Prostate gland (tissue), 2 donors: ENCODE data around the gene PGA5. TPM values are rescaled to one million over a fixed set of nuclear protein-coding genes. Genes with fewer than 3 reads are reported as not detected.

Experiments used
- DNase-seq: peaks from one replicate; pipeline ENCODE4 v3.0.0-alpha.2; 2019; ENCODE audit warnings: low spot score
- H3K27ac ChIP-seq, 2 donors: fragments of 200-600 bp; sonication (generic); 2 replicates each; pipeline ENCODE4 v1.5.1; 2017 to 2019
- H3K27me3 ChIP-seq: fragments of 200-600 bp; sonication (generic); replicated peaks from 2 replicates; pipeline ENCODE4 v1.5.1; 2019; ENCODE audit not compliant: insufficient read depth
- H3K36me3 ChIP-seq, 2 donors: fragments of 200-600 bp; sonication (generic); 1 replicate in 1 of 2; 2 replicates in 1 of 2; pipeline versions ENCODE4 v1.5.1 to v1.8.1; 2017 to 2019
- H3K4me1 ChIP-seq: fragments of 200-600 bp; sonication (generic); replicated peaks from 2 replicates; pipeline ENCODE4 v1.5.1; 2019
- H3K4me3 ChIP-seq, 2 donors: fragments of 200-600 bp; sonication (generic); 2 replicates each; pipeline ENCODE4 v1.5.1; 2017 to 2019
- H3K9me3 ChIP-seq: fragments of 200-600 bp; sonication (generic); 2 replicates; pipeline ENCODE4 v1.5.1; 2017
- CTCF ChIP-seq, 4 experiments: fragments of 200-600 bp in 2 of 4; fragments of 450-650 bp in 2 of 4; sonication (generic) in 2 of 4; IDR thresholded peaks; 1 replicate in 3 of 4; 2 replicates in 1 of 4; pipeline ENCODE4 v1.5.1; 2016 to 2019; ENCODE audit warnings: antibody characterized with exemption in 4 of 4, mild to moderate bottlenecking in 2 of 4, moderate library complexity in 2 of 4
- POLR2A ChIP-seq: fragments of 450-650 bp; IDR thresholded peaks from one replicate; pipeline ENCODE4 v1.6.1; 2016; ENCODE audit warnings: antibody characterized with exemption, mild to moderate bottlenecking
- POLR2AphosphoS5 ChIP-seq: sonication (generic); formaldehyde crosslinking; IDR thresholded peaks from one replicate; pipeline ENCODE4 v1.6.1; 2017; ENCODE audit warnings: antibody characterized with exemption
- WGBS: methylation state at CpG from one replicate; pipeline ENCODE4 v1.1.5; 2018; 5-methylcytosine and 5-hydroxymethylcytosine counted together
- intact Hi-C: fragments of 100-400 bp; cut with DNase I; formaldehyde crosslinking; loops from one replicate; pipeline ENCODE4 v1.14.2; 2022
- total RNA-seq, 2 donors: library from RNA; depleted of rRNA; stranded (reverse); fragments of >200 nt; gene quantifications; one replicate each; pipeline ENCODE4 v1.1.0, GENCODE V29; 2016

Gene PGA5
- total RNA-seq, 2 donors from 2014 or later, result not detected

DNA sequence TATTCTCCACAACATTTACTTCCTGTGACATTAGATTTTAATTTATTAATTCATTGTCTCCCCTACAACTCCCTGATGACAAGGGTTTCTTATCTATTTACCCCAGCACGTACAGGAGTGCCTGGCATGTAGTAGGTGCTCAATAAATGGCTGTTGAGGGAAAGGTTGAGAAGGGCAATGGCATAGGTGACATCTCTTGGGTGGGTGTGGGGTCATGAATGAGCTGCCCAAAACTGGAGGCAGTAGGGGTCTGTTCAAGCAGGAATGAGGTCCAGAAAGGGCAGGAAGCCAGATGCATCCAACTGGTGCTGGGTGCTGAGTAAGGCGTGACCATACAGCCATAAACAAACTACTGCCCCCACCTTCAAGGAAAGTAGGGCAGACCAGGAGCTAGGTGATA is 51.4 kb downstream of the PGA5 start:
- DNase-seq, result no peak
- intact Hi-C loops, result no loop called here
- H3K9me3 ChIP-seq, result no peaks in the 10 kb centered on the region
- 87% methylated on average over 2 of the region's 2 CpGs for WGBS
- no peaks in the 10 kb centered on the region for H3K36me3 ChIP-seq
- no peak overlapping the region for H3K4me3 ChIP-seq
- TF ChIP-seq POLR2A (no peak), POLR2AphosphoS5 (no peak), CTCF (IDR thresholded peaks at IDR 0.05) (no peak)
- no peaks in the 10 kb centered on the region for H3K27me3 ChIP-seq
- peaks cover 5% of the 10 kb centered on the region for H3K4me1 ChIP-seq
- no peak overlapping the region for H3K27ac ChIP-seq

GRCh38 chr11:61293867-61294716 is 53.1 kb downstream of the PGA5 start:
- peak overlapping the region; percentile 39 to 50 for H3K4me3 ChIP-seq
- DNase-seq, result no peak
- no peaks in the 10 kb centered on the region for H3K27me3 ChIP-seq
- intact Hi-C loops, result no loop called here
- H3K27ac ChIP-seq, result peak overlapping the region; percentile 16 to 57
- no peaks in the 10 kb centered on the region for H3K9me3 ChIP-seq
- peaks cover 5% of the 10 kb centered on the region for H3K4me1 ChIP-seq
- H3K36me3 ChIP-seq, result no peaks in the 10 kb centered on the region
- TF ChIP-seq POLR2AphosphoS5, result no peak
- no peak for TF ChIP-seq POLR2A
- no peak for TF ChIP-seq CTCF (IDR thresholded peaks at IDR 0.05)
- under 1% methylated on average over 51 of the region's 60 CpGs for WGBS

DNA sequence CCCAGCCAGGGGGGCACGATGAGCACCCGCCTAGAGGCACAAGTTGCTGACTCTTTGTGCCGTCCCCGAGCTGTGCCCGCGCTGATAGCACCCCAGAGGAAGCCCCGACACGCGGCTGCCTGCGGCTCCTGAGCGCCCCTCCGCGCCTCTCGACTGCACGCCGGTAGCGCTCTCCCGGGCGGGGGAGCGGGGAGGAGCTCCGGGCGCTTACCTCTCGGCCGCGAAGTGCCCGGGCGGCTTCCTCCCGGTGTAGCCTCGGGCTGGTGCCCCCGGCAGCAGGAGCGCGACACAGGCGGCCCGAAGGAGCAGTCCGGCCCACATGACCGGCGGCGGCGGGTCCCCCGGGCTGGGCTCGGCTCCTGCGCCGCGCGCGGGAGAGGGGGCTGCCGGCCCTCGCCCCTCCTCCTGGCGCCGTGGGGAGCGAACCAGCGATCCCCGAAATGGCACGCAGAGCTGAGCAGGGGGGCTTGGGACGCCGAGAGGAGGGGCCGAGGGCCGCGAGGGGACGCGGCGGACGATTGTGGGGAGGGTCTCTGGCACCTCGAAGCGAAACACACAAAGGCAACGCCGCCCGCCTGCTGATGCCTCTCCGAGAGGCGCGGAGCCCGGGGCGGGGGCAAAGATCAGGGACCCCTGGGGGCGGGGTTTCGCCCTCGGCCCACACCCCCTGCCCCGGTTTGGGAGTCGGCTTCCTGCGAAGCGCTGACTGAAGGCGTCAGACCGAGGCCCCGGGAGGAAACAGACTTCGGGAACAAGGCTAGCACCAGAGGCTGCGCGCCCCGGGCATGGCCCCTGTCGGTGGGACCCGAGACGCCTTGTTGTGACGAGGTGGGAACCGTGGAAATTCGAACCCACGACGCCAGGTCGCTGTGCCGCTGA is 54.0 kb downstream of the PGA5 start, which contains the start of gene VWCE:
TSS of gene VWCE (minus strand) at position 600 of the 879 bp plus-strand sequence. CDS start at position 321, 279 bp downstream.
- peak within 1 kb of the TSS; percentile 39 to 50 for H3K4me3 ChIP-seq
- TF ChIP-seq POLR2AphosphoS5 (no peak), POLR2A (peak; percentile 10), CTCF (IDR thresholded peaks at IDR 0.05) (no peak)
- no peaks in the 10 kb centered on the region for H3K27me3 ChIP-seq
- intact Hi-C loops, result no loop called here
- peak; percentile 26 for DNase-seq
- H3K9me3 ChIP-seq, result no peaks in the 10 kb centered on the region
- H3K27ac ChIP-seq, result peak within 1 kb of the TSS; percentile 16 to 57
- H3K4me1 ChIP-seq, result peaks cover 5% of the 10 kb centered on the region
- H3K36me3 ChIP-seq, result peaks cover 0 to under 1% of the 10 kb centered on the region in 2 donors
- WGBS, result 1% methylated on average over 45 of the region's 97 CpGs

DNA sequence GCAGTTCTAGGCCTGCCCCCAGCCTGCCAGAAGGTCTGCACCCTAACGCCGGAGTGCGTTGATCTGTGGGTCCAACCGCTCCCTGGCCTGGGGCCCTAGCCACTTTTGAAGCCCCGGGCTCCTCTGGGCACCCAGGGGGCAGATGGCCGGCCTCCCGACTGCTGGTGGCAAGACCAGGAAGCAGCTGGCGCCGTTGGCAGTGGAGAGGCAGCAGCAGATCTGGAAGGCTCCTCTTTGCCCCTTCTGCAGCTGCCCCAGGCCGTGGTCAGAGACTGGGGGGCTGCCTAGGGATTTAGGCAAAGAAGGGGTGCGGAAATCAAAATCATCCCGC is 54.6 kb downstream of the PGA5 start:
- H3K4me1 ChIP-seq, result peaks cover 5% of the 10 kb centered on the region
- H3K36me3 ChIP-seq, result peaks cover 0 to 5% of the 10 kb centered on the region in 2 donors
- peak overlapping the region; percentile 39 to 50 for H3K4me3 ChIP-seq
- intact Hi-C loops, result no loop called here
- H3K9me3 ChIP-seq, result no peaks in the 10 kb centered on the region
- TF ChIP-seq POLR2A (no peak), POLR2AphosphoS5 (no peak), CTCF (IDR thresholded peaks at IDR 0.05) (no peak)
- peak overlapping the region in 1 of 2 donors; percentile 57 for H3K27ac ChIP-seq
- WGBS, result 59% methylated on average over 12 of the region's 12 CpGs
- no peak for DNase-seq
- H3K27me3 ChIP-seq, result no peaks in the 10 kb centered on the region
